Calu3 (cell line): ENCODE measurements around the gene CHML. TPM values are rescaled to one million over a fixed set of nuclear protein-coding genes. Genes with fewer than 3 reads are reported as not detected.
"Not testable (repeated sequence)": the region's sequence is repeated elsewhere in the genome, so short reads cannot be mapped to it uniquely, and the experiment has no call there.

Experiments
- BruUV-seq: library from RNA; stranded (reverse); fragments of 400-500 nt; replicated peaks from 2 replicates; lab custom pipeline; 2021; lab: Mats Ljungman, UMichigan
- CTCF ChIA-PET: fragments of 300-600 bp; sonication (Branson Sonifier 250); formaldehyde crosslinking; loops from one replicate; lab custom pipeline; 2022; ENCODE audit warnings: antibody characterized with exemption; lab: Charles Lee
- DNase-seq: peaks from one replicate; pipeline ENCODE4 v3.0.0; 2022
- H3K27ac Mint-ChIP-seq: one replicate; pipeline ENCODE4 v1.8.0; 2022; ENCODE audit warnings: mixed read lengths; ENCODE audit not compliant: unreplicated experiment
- H3K27me3 Mint-ChIP-seq: one replicate; pipeline ENCODE4 v1.8.0; 2022; ENCODE audit warnings: mixed read lengths; ENCODE audit not compliant: unreplicated experiment
- H3K36me3 Mint-ChIP-seq: one replicate; pipeline ENCODE4 v1.8.0; 2022; ENCODE audit warnings: mild to moderate bottlenecking, moderate library complexity, mixed read lengths; ENCODE audit not compliant: insufficient read depth, unreplicated experiment
- H3K4me1 Mint-ChIP-seq: one replicate; pipeline ENCODE4 v1.8.0; 2022; ENCODE audit warnings: mild to moderate bottlenecking, low read depth, mixed read lengths; ENCODE audit not compliant: unreplicated experiment
- H3K4me3 Mint-ChIP-seq: one replicate; pipeline ENCODE4 v1.8.0; 2022; ENCODE audit warnings: mild to moderate bottlenecking, low read depth, moderate library complexity, mixed read lengths; ENCODE audit not compliant: unreplicated experiment
- H3K9me3 Mint-ChIP-seq: one replicate; pipeline ENCODE4 v1.8.0; 2022; ENCODE audit warnings: low read depth, mixed read lengths; ENCODE audit not compliant: unreplicated experiment
- intact Hi-C: fragments of 100-400 bp; cut with micrococcal nuclease; formaldehyde crosslinking; loops from one replicate; pipeline ENCODE4 v1.10.0; 2022; ENCODE audit not compliant: unreplicated experiment
- total RNA-seq: library from RNA; stranded (reverse); gene quantifications from 2 replicates; pipeline ENCODE4 v1.2.3, GENCODE V29; 2022
- TF ChIP-seq, protein P1 (sequence below): fragments of 200-600 bp; IDR thresholded peaks from one replicate; pipeline ENCODE4 v1.8.0; 2022; ENCODE audit warnings: antibody characterized with exemption; ENCODE audit not compliant: unreplicated experiment

CHML gene
- total RNA-seq, 1 experiment from 2014 or later, result 28.2 TPM

DNA sequence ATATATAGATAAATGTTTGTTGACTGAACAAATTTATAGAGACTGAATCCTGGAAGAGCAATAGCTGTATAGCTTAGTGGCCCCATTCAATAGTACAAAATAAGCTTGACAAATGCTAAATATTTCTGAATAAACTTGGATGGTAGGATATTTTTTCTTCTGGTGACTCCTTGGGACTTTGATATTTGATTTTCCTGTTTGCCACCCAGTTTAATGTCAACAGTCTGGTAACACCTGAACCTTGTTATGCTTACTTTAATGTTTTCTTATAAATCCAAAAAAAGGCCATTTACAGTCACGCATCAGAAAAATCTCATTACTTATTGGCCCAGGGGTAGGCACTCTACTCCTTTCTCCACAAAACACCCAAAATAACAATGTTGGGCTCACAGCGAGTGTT lies 42.8 kb upstream of the CHML start:
- intact Hi-C loops, result no loop called here
- DNase-seq, result no peak
- TF ChIP-seq, protein P1, sequence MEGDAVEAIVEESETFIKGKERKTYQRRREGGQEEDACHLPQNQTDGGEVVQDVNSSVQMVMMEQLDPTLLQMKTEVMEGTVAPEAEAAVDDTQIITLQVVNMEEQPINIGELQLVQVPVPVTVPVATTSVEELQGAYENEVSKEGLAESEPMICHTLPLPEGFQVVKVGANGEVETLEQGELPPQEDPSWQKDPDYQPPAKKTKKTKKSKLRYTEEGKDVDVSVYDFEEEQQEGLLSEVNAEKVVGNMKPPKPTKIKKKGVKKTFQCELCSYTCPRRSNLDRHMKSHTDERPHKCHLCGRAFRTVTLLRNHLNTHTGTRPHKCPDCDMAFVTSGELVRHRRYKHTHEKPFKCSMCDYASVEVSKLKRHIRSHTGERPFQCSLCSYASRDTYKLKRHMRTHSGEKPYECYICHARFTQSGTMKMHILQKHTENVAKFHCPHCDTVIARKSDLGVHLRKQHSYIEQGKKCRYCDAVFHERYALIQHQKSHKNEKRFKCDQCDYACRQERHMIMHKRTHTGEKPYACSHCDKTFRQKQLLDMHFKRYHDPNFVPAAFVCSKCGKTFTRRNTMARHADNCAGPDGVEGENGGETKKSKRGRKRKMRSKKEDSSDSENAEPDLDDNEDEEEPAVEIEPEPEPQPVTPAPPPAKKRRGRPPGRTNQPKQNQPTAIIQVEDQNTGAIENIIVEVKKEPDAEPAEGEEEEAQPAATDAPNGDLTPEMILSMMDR, result no peak
- Mint-ChIP-seq H3K9me3 (peaks cover 6% of the 10 kb centered on the region), H3K27me3 (peaks cover 25% of the 10 kb centered on the region), H3K4me3 (no peak overlapping the region), H3K36me3 (no peaks in the 10 kb centered on the region), H3K27ac (no peak overlapping the region), H3K4me1 (no peaks in the 10 kb centered on the region)
- BruUV-seq, result no TSS peak
- CTCF ChIA-PET, result no interaction called here

- H3K9me3 Mint-ChIP-seq, CTCF ChIA-PET, BruUV-seq, H3K36me3 Mint-ChIP-seq, H3K27ac Mint-ChIP-seq, H3K4me3 Mint-ChIP-seq, DNase-seq, H3K4me1 Mint-ChIP-seq, intact Hi-C loops: not testable (repeated sequence)
- peaks cover 25% of the 10 kb centered on the region for H3K27me3 Mint-ChIP-seq
These were observed 41.8 kb upstream of the CHML start for GRCh38 chr1:241681861-241682448.

DNA sequence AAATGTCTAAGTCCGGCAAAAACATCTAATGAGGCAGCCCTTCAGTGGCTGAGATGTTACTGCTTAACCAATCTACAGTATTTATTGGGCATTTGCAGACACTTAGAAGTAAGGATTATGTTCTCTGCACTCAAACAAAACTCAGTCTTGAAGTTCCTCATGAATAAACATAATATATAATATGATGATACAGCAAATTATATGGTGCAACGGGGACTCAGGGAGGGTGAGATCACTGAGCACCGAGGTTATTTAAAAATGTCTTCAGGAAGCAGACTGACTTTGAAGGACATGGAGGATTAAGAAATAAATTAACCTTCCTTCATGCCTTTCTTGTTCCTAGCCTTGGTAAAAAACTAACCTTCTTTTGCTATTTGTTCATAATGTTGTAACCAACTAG lies 39.8 kb upstream of the CHML start:
- no peaks in the 10 kb centered on the region for H3K4me1 Mint-ChIP-seq
- no peak overlapping the region for H3K4me3 Mint-ChIP-seq
- no peaks in the 10 kb centered on the region for H3K36me3 Mint-ChIP-seq
- H3K27ac Mint-ChIP-seq, result no peak overlapping the region
- no peak for DNase-seq
- CTCF ChIA-PET, result no interaction called here
- H3K27me3 Mint-ChIP-seq, result peaks cover 25% of the 10 kb centered on the region
- no TSS peak for BruUV-seq
- TF ChIP-seq, protein P1, result no peak
- peaks cover 6% of the 10 kb centered on the region for H3K9me3 Mint-ChIP-seq
- intact Hi-C loops, result no loop called here

DNA sequence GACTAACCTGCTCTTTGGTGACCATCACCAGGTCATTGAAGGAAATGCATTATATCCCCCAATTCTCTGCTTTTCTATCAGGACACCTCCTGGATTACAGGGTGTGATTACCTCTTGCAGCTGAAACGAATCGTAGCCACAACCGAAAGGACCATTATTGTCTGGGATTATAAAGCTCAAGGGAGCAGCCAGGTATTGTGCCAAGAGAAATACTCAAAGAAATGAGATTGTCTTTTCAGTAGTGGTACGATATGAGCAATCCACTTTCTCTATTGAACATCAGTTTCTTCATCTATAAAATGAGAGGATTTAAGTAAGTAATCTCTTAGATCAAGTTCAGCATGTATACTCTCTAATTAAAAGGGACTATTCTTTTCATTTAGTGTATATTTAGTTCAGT lies 39.2 kb upstream of the CHML start:
- CTCF ChIA-PET, result interaction anchor here (0.7 kb wide), 1 partner anchor 13 kb away, joined by 4 read pairs; no protein-coding TSS in a partner anchor
- TF ChIP-seq, protein P1, result no peak
- Mint-ChIP-seq H3K27me3 (peaks cover 25% of the 10 kb centered on the region), H3K9me3 (peaks cover 6% of the 10 kb centered on the region), H3K36me3 (no peaks in the 10 kb centered on the region), H3K4me3 (no peak overlapping the region), H3K4me1 (no peaks in the 10 kb centered on the region), H3K27ac (no peak overlapping the region)
- BruUV-seq, result no TSS peak
- no peak for DNase-seq
- intact Hi-C loops, result no loop called here

GRCh38 chr1:241678536-241678935 lies 38.4 kb upstream of the CHML start:
- H3K27me3 Mint-ChIP-seq, result peaks cover 25% of the 10 kb centered on the region
- H3K9me3 Mint-ChIP-seq, result peaks cover 6% of the 10 kb centered on the region
- TF ChIP-seq, protein P1, result no peak
- no peak overlapping the region for H3K27ac Mint-ChIP-seq
- H3K4me1 Mint-ChIP-seq, result no peaks in the 10 kb centered on the region
- intact Hi-C loops, result no loop called here
- BruUV-seq, result no TSS peak
- CTCF ChIA-PET, result interaction anchor here (0.6 to 0.7 kb wide), 2 partner anchors 14 to 1227 kb away, joined by 3 to 4 read pairs; no protein-coding TSS in a partner anchor
- no peaks in the 10 kb centered on the region for H3K36me3 Mint-ChIP-seq
- no peak overlapping the region for H3K4me3 Mint-ChIP-seq
- DNase-seq, result no peak
